ENCODE data around the gene TBX2. TPM values are rescaled to one million over a fixed set of nuclear protein-coding genes. Genes with fewer than 3 reads are reported as not detected.

Gene TBX2
- total and polyA plus RNA-seq, 9 of the 15 experiments (the other 6 are each of a cell fraction or from before 2014, with no cell fraction given) = 0.18 TPM; not detected in 8

DNA sequence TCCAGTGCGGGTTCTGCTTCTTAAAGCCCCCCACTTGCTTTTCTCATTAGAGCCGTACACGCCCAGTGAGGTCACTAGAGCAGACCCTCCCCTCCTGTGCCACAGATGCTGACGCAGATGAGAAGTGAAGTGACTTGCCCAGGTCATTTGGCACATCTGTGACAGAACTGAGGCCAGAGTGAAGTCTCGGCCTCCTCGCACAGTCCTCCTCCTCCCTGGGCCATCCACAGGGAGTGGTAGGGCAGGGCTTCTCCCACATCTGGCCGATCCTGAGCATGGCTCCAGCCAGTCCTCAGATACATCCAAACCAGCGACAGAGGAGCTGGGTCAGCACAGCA, 15.3 kb upstream of the TBX2 start:
- Histone ChIP-seq H3K4me2 (ENCODE audit: insufficient read depth, low read length) (no peak overlapping the region), H4K20me1 (replicated peaks; ENCODE audit: control insufficient read depth, insufficient read depth, low read length) (peaks cover 11% of the 10 kb centered on the region; the same call in 1 of the 2 replicates), H2AFZ (ENCODE audit: low read depth, low read length) (no peak overlapping the region), H3K9me1 (ENCODE audit: control insufficient read depth, insufficient read depth, low read length) (peaks cover 3% of the 10 kb centered on the region), H3K27me3 (ENCODE audit: control insufficient read depth in 2 of 2, insufficient read depth in 2 of 2, low read length in 2 of 2) (peaks cover 11 to 66% of the 10 kb centered on the region in 2 experiments; a peak in 4 of 5 replicates), H3K4me1 (replicated peaks in 1 of 2; ENCODE audit: control insufficient read depth in 2 of 2, insufficient read depth in 2 of 2, low read length in 2 of 2) (no peaks in the 10 kb centered on the region), H3K4me3 (no peak overlapping the region), H3K36me3 (ENCODE audit: control insufficient read depth, insufficient read depth, low read length) (no peaks in the 10 kb centered on the region), H3K27ac (ENCODE audit: extremely low read depth, low read depth, low read length) (no peak overlapping the region), H3K9ac (ENCODE audit: insufficient read depth in 1 of 2, low read depth in 2 of 2, low read length in 2 of 2) (no peak overlapping the region), H3K79me2 (ENCODE audit: control insufficient read depth, insufficient read depth, low read length) (no peaks in the 10 kb centered on the region), H3K9me3 (replicated peaks; ENCODE audit: control insufficient read depth, insufficient read depth, low read depth, low read length) (no peaks in the 10 kb centered on the region)
- WGBS (ENCODE audit: insufficient coverage, low coverage, missing lambda C conversion rate) = 0% methylated on average over 8 of the region's 8 CpGs
- BruUV-seq (replicated peaks) = no TSS peak
- DNase-seq (ENCODE audit: extremely low read depth in 1 of 4, low spot score in 3 of 4) (no peak), FAIRE-seq (no peak), ATAC-seq (no peak)
- intact Hi-C loops (cut with micrococcal nuclease) = no loop called here
- CTCF ChIA-PET (ENCODE audit: low intra/inter-chr PET ratio) = no interaction called here
- TF ChIP-seq ZNF644 (tag; IDR thresholded peaks at IDR 0.05; ENCODE audit: low read depth) (no peak), CTCFL (IDR thresholded peaks at IDR 0.05; ENCODE audit: borderline replicate concordance, insufficient read depth, low read depth, low read length, poor library complexity, severe bottlenecking) (no peak), ZNF699 (CRISPR knock-in tag; IDR thresholded peaks at IDR 0.05; ENCODE audit: insufficient replicate concordance) (no peak), NR1H2 (CRISPR knock-in tag; IDR thresholded peaks at IDR 0.05) (no peak), COPS2 (conservative IDR thresholded peaks at IDR 0.05) (no peak)
- TF ChIP-seq, protein P1, sequence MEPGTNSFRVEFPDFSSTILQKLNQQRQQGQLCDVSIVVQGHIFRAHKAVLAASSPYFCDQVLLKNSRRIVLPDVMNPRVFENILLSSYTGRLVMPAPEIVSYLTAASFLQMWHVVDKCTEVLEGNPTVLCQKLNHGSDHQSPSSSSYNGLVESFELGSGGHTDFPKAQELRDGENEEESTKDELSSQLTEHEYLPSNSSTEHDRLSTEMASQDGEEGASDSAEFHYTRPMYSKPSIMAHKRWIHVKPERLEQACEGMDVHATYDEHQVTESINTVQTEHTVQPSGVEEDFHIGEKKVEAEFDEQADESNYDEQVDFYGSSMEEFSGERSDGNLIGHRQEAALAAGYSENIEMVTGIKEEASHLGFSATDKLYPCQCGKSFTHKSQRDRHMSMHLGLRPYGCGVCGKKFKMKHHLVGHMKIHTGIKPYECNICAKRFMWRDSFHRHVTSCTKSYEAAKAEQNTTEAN (CRISPR knock-in tag; IDR thresholded peaks at IDR 0.05) = no peak
- POLR2A ChIA-PET = no interaction called here
- in situ Hi-C loops (cut with MboI) = no loop called here
